GM23248 (cell line): ENCODE results near the gene ARTN.

Experiments used
- EZH2 ChIP-seq: fragments of 200-600 bp; sonication (generic); IDR thresholded peaks from 2 replicates; pipeline ENCODE4 v1.6.1; 2018; ENCODE audit warnings: antibody characterized with exemption, mild to moderate bottlenecking; ENCODE audit not compliant: insufficient read depth, poor library complexity, severe bottlenecking
- EZH2phosphoT487 ChIP-seq: fragments of 200-600 bp; sonication (generic); IDR thresholded peaks from 2 replicates; pipeline ENCODE4 v1.6.1; 2018; ENCODE audit warnings: antibody characterized with exemption, moderate library complexity, mild to moderate bottlenecking, low read depth; ENCODE audit not compliant: insufficient read depth

- TF ChIP-seq EZH2phosphoT487, result no peak
- TF ChIP-seq EZH2, result no peak
Measured at GRCh38 chr1:43979261-43979527, 45.6 kb downstream of the ARTN start.
